DOHH2 (cell line): ENCODE measurements around the gene PAQR5.

Experiments
- H3F3A ChIP-seq: fragments of 200-600 bp; sonication (generic), shearing (Covaris generic); 2 replicates; pipeline ENCODE4 v1.6.0; 2016; ENCODE audit warnings: antibody characterized with exemption, mild to moderate bottlenecking; ENCODE audit not compliant: control insufficient read depth, insufficient read depth
- H3K27ac ChIP-seq: fragments of 200-600 bp; sonication (generic); 2 replicates; pipeline ENCODE4 v1.5.1; 2014; ENCODE audit warnings: low read depth, mild to moderate bottlenecking, low read length, moderate library complexity
- H3K27me3 ChIP-seq: fragments of 200-600 bp; sonication (generic); 2 replicates; pipeline ENCODE4 v1.6.1; 2014; ENCODE audit warnings: mild to moderate bottlenecking, low read length, mixed read lengths; ENCODE audit not compliant: control insufficient read depth
- H3K36me3 ChIP-seq: fragments of 200-600 bp; sonication (generic); 2 replicates; pipeline ENCODE4 v1.6.1; 2014; ENCODE audit warnings: mild to moderate bottlenecking, low read length, moderate library complexity, mixed read lengths; ENCODE audit not compliant: control insufficient read depth
- H3K4me1 ChIP-seq: fragments of 200-600 bp; sonication (generic); 2 replicates; pipeline ENCODE4 v1.6.1; 2014; ENCODE audit warnings: mild to moderate bottlenecking, low read length, mixed read lengths; ENCODE audit not compliant: control insufficient read depth
- H3K4me2 ChIP-seq: fragments of 200-600 bp; sonication (generic); 2 replicates; pipeline ENCODE4 v1.6.0; 2014; ENCODE audit warnings: mild to moderate bottlenecking, low read length, moderate library complexity
- H3K4me3 ChIP-seq: fragments of 200-600 bp; sonication (generic); 2 replicates; pipeline ENCODE4 v1.5.1; 2014; ENCODE audit warnings: mild to moderate bottlenecking, low read length, mixed read lengths
- H3K79me2 ChIP-seq: fragments of 200-600 bp; sonication (generic); 2 replicates; pipeline ENCODE4 v1.6.1; 2014; ENCODE audit warnings: mild to moderate bottlenecking, low read length, mixed read lengths; ENCODE audit not compliant: control insufficient read depth
- H3K9me2 ChIP-seq: fragments of 200-600 bp; sonication (generic); replicated peaks from 2 replicates; pipeline ENCODE4 v1.6.1; 2014; ENCODE audit warnings: mild to moderate bottlenecking, low read length, mixed read lengths; ENCODE audit not compliant: control insufficient read depth
- H3K9me3 ChIP-seq: fragments of 200-600 bp; sonication (generic); 2 replicates; pipeline ENCODE4 v1.6.1; 2014; ENCODE audit warnings: antibody characterized with exemption, low read length, mixed read lengths; ENCODE audit not compliant: control insufficient read depth, insufficient read depth
- H4K20me1 ChIP-seq: fragments of 200-600 bp; sonication (generic); 2 replicates; pipeline ENCODE4 v1.6.0; 2014; ENCODE audit warnings: low read depth, mild to moderate bottlenecking, antibody characterized with exemption, low read length, moderate library complexity; ENCODE audit not compliant: control insufficient read depth, insufficient read depth
- EZH2phosphoT487 ChIP-seq: fragments of 200-600 bp; sonication (generic); IDR thresholded peaks from 2 replicates; pipeline ENCODE4 v1.6.1; 2017; ENCODE audit warnings: borderline replicate concordance, mild to moderate bottlenecking, antibody characterized with exemption, low read length, moderate library complexity, mixed read lengths
- TF ChIP-seq, protein P1 (sequence below): fragments of 200-600 bp; sonication (generic); IDR thresholded peaks from one replicate; pipeline ENCODE4 v1.5.1; 2014; ENCODE audit warnings: antibody characterized with exemption, mild to moderate bottlenecking, low read depth, low read length; ENCODE audit not compliant: poor library complexity, severe bottlenecking

Gene PAQR5

GRCh38 chr15:69343133-69343532, 44.4 kb downstream of the PAQR5 start:
- no peak overlapping the region for H3K27ac ChIP-seq
- H3K4me1 ChIP-seq = no peaks in the 10 kb centered on the region
- H3K4me2 ChIP-seq = no peak overlapping the region
- TF ChIP-seq EZH2phosphoT487 = no peak
- TF ChIP-seq, protein P1, sequence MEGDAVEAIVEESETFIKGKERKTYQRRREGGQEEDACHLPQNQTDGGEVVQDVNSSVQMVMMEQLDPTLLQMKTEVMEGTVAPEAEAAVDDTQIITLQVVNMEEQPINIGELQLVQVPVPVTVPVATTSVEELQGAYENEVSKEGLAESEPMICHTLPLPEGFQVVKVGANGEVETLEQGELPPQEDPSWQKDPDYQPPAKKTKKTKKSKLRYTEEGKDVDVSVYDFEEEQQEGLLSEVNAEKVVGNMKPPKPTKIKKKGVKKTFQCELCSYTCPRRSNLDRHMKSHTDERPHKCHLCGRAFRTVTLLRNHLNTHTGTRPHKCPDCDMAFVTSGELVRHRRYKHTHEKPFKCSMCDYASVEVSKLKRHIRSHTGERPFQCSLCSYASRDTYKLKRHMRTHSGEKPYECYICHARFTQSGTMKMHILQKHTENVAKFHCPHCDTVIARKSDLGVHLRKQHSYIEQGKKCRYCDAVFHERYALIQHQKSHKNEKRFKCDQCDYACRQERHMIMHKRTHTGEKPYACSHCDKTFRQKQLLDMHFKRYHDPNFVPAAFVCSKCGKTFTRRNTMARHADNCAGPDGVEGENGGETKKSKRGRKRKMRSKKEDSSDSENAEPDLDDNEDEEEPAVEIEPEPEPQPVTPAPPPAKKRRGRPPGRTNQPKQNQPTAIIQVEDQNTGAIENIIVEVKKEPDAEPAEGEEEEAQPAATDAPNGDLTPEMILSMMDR = no peak
- H3K9me2 ChIP-seq = no peaks in the 10 kb centered on the region
- H3K9me3 ChIP-seq = no peaks in the 10 kb centered on the region
- H3K79me2 ChIP-seq = no peaks in the 10 kb centered on the region
- peaks cover 10% of the 10 kb centered on the region for H3K27me3 ChIP-seq
- H3F3A ChIP-seq = no peaks in the 10 kb centered on the region
- H3K36me3 ChIP-seq = no peaks in the 10 kb centered on the region
- no peaks in the 10 kb centered on the region for H4K20me1 ChIP-seq
- no peak overlapping the region for H3K4me3 ChIP-seq

GRCh38 chr15:69344238-69344637, 45.5 kb downstream of the PAQR5 start:
- no peaks in the 10 kb centered on the region for H3K9me3 ChIP-seq
- H3K4me1 ChIP-seq = no peaks in the 10 kb centered on the region
- H3K4me3 ChIP-seq = no peak overlapping the region
- H3K27ac ChIP-seq = no peak overlapping the region
- H3K4me2 ChIP-seq = no peak overlapping the region
- no peaks in the 10 kb centered on the region for H3K9me2 ChIP-seq
- TF ChIP-seq, protein P1 = no peak
- TF ChIP-seq EZH2phosphoT487 = no peak
- no peaks in the 10 kb centered on the region for H4K20me1 ChIP-seq
- H3K36me3 ChIP-seq = no peaks in the 10 kb centered on the region
- peaks cover 10% of the 10 kb centered on the region for H3K27me3 ChIP-seq
- H3K79me2 ChIP-seq = no peaks in the 10 kb centered on the region
- no peaks in the 10 kb centered on the region for H3F3A ChIP-seq

GRCh38 chr15:69346112-69346511, 47.4 kb downstream of the PAQR5 start:
- H3K9me2 ChIP-seq = no peaks in the 10 kb centered on the region
- no peaks in the 10 kb centered on the region for H3K36me3 ChIP-seq
- H3F3A ChIP-seq = no peaks in the 10 kb centered on the region
- H3K4me3 ChIP-seq = no peak overlapping the region
- no peaks in the 10 kb centered on the region for H4K20me1 ChIP-seq
- no peaks in the 10 kb centered on the region for H3K9me3 ChIP-seq
- H3K4me1 ChIP-seq = no peaks in the 10 kb centered on the region
- TF ChIP-seq, protein P1 = no peak
- no peak for TF ChIP-seq EZH2phosphoT487
- H3K79me2 ChIP-seq = no peaks in the 10 kb centered on the region
- H3K27ac ChIP-seq = no peak overlapping the region
- H3K27me3 ChIP-seq = peaks cover 10% of the 10 kb centered on the region
- no peak overlapping the region for H3K4me2 ChIP-seq

DNA sequence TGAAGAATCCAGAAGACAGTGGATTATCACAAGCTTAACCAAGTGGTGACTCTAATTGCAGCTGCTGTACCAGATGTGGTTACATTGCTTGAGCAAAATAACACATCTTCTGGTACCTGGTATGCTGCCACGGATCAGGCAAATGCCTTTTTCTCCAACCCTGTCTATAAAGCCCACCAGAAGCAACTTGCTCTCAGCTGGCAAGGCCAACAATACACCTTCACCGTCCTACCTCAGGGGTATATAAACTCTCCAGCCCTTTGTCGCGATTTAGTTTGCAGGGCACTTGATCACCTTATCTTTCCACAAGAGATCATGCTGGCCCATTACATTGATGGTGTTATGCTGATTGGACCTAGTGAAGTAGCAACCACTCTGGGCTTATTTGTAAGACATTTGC, 52.6 kb downstream of the PAQR5 start:
- TF ChIP-seq EZH2phosphoT487 = no peak
- TF ChIP-seq, protein P1 = no peak
- no peaks in the 10 kb centered on the region for H4K20me1 ChIP-seq

More for the DNA sequence above, 52.6 kb downstream of the PAQR5 start:
- Histone ChIP-seq H3K9me3 (no peaks in the 10 kb centered on the region), H3K27ac (no peak overlapping the region), H3K4me3 (no peak overlapping the region), H3K9me2 (no peaks in the 10 kb centered on the region), H3K4me1 (no peaks in the 10 kb centered on the region), H3K4me2 (no peak overlapping the region), H3K36me3 (no peaks in the 10 kb centered on the region), H3F3A (no peaks in the 10 kb centered on the region), H3K27me3 (peaks cover 3% of the 10 kb centered on the region), H3K79me2 (no peaks in the 10 kb centered on the region)
